Measurements from ENCODE around the gene INSRR. TPM values are rescaled to one million over a fixed set of nuclear protein-coding genes. Genes with fewer than 3 reads are reported as not detected.
A peak's percentile ranks its signal among the peaks of the same experiment; 100 is the strongest.

Gene INSRR
- under 1 TPM; 0.20 to 0.54 (median 0.33) TPM for polyA plus RNA-seq (ENCODE audit: insufficient read length in 10 of 10)
- long read RNA-seq, donor 1, result 0 reads
- long read RNA-seq, donor 2, result 0 reads
- long read RNA-seq, donor 3, result 0 reads
- long read RNA-seq, donor 4, result 0 reads
- long read RNA-seq, donor 5, result 0 reads
- long read RNA-seq, donor 6, result 0 reads
- long read RNA-seq, donor 7, result 0 reads
- long read RNA-seq, donor 8, result 0 reads
- long read RNA-seq, donor 9, result 0 reads

DNA sequence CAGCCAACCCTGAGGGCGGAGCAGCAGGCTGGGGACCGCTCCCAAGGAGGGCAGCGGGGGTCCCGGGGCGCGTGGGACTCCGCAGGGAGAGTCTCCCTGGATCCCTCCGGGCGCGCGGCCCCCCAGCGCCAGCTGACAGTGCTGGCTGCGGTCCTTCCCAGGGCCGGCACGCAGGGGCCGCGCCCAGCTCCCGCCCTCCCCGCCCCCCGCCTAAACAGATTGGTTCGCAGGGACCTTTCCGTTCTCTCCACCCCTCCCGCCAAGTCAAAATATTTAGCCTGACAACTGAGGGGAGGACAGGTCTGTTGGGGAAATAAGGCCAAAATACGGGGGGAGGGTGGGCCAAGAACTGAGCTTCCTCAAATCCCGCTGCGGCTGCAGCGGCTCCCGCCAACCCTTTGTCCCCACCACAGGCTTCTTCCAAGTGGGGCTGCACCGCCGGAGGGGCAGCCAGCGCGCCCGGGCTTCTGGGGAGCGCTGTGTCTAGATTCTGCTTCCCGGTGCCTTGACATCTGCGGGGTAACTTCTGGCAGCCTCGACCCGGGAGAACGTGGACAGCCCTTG is at the start of gene INSRR:
INSRR (minus strand) TSS at position 159 of the 564 bp plus-strand sequence. CDS start 496 bp downstream, outside the sequence.
- DNase-seq, result peak in 2 of 3 donors; percentile 31 to 73

DNA sequence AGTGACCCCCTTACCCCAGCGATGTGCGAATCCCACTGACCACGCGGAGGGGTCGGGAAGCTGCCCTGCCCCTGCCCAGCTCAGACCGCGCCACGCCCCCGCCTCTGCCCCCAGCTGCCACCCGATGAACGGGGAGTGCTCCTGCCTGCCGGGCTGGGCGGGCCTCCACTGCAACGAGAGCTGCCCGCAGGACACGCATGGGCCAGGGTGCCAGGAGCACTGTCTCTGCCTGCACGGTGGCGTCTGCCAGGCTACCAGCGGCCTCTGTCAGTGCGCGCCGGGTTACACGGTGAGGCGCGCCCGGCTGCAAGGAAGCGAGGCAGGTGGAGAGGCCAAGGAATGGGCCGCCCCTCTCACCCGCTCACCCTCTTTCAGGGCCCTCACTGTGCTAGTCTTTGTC is 49.6 kb upstream of the INSRR start:
- DNase-seq, result no peak

DNA sequence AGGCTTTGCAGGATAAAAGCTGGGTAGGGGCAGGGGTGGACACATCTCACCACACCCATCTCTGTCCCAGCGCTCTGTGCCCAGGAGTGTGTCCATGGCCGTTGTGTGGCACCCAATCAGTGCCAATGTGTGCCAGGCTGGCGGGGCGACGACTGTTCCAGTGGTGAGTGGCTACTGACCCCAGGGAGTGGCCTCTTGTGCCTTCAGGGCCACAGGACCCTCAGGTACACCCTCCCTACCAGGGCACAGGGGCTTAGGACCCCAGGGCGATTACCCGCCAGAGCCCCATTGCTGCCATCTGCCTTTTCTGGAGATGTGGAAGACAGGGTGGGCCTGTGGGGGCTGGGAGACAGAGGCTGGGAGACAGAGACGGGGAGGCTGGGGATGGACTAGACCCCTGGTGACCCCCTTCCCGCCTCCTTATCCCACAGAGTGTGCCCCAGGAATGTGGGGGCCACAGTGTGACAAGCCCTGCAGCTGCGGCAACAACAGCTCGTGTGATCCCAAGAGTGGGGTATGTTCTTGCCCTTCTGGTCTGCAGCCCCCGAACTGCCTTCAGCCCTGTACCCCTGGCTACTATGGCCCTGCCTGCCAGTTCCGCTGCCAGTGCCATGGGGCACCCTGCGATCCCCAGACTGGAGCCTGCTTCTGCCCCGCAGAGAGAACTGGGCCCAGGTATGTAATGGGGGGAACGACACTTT is 47.4 kb upstream of the INSRR start:
- no peak for DNase-seq

DNA sequence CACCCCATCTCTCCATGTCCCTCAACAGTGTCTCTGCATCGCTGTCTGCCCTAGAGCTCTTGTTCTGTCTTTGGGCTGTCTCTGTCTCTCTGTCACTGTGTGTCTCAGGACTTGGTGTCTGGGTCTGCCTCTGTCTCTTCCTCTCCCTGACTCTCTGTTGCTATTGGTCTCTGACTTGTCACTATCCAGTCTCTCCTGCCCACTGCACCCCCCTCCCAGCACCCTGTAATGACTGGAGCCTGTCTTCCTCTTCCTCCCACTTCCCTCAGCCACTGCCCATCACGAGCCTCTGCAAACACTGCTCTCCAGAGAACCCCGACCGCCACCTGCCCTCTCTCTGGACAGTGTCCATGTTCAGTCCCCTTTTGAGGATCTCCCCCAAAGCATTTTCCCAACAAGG is 46.7 kb upstream of the INSRR start:
- no peak for DNase-seq

DNA sequence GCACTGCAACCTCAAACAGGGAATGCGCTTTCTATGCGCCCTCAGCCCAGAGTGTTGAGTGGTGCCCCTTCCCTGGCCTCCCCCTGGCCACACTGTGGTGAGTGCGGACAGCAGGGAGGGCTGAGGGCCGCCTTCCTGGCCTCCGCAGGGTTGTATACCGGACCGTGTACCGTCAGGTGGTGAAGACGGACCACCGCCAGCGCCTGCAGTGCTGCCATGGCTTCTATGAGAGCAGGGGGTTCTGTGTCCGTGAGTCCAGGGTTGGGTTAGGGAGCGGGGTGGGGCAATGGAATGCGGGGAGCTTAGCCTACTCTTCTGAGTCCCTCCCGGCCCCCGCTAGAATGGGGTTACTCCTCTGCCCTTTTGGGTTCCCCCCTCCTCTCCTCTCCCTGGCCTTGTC is 46.3 kb upstream of the INSRR start:
- no peak for DNase-seq

DNA sequence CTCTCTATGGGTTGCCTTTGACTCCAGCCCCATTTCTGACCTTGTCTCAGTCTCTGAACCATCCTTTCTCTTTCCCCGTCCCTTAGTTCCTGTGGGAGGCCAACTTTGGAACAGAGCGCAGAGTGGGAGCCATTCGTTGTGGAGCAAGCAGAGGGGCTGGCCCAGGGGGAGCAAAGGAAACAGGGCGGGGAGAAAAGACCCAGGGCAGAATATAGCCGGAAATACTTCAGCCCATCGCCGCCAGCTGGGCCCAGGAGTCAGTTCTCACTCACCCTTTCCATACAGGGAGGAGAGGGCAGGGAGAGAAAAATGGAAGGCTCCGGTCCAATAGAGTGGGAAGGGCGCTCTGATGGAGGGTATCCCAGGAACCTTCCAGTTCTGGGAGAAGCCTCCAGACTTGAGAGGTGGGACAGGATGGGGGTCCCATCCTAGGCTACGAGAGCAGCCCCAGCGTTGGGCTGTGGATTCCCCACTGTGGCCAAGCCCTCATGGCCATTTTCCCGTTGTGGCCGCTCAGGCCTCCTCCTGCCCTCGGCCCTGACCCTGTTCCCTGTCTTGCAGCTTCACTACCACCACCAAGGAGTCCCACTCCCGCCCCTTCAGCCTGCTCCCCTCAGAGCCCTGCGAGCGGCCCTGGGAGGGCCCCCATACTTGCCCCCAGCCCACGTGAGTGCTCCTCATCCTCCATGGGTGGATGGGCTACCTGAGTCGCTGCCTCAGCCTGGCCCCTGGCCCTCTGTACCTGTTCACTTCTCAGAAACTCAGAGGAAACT is 45.5 kb upstream of the INSRR start:
- no peak for DNase-seq

DNA sequence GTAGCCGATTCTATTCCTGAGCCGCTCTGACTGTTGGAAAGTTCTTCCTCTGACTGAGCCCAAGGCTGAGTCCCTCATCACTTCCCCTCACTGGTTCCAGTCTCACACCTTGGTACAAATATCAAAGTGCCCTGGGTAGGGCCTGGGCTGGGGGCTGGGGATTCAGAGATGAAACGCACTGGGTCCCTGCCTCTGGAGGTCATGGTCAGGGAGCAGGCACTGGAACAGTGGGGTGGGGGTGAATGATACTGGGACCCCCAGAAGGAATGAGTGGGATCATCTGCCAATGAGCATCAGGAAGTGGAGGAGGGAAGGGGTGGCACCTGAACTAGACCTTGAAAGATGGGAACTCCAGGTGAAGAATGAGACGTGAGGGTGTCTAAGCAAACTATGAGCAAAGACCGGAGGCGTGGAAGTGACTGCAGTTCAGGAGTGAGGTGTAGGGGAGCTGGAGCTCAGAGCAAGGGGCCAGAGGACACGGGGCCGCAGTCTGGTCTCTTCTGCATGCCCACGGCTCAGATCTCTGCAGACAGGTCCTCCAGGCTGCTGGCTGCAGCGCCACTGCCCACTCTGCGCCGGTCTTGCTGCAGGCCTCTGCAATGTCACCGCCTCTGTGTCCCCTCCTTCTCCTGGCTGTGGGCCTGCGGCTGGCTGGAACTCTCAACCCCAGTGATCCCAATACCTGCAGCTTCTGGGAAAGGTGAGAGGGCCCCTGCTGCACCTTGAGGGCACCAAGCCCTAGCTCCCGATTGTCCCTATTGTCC is 44.6 kb upstream of the INSRR start:
- DNase-seq, result no peak

DNA sequence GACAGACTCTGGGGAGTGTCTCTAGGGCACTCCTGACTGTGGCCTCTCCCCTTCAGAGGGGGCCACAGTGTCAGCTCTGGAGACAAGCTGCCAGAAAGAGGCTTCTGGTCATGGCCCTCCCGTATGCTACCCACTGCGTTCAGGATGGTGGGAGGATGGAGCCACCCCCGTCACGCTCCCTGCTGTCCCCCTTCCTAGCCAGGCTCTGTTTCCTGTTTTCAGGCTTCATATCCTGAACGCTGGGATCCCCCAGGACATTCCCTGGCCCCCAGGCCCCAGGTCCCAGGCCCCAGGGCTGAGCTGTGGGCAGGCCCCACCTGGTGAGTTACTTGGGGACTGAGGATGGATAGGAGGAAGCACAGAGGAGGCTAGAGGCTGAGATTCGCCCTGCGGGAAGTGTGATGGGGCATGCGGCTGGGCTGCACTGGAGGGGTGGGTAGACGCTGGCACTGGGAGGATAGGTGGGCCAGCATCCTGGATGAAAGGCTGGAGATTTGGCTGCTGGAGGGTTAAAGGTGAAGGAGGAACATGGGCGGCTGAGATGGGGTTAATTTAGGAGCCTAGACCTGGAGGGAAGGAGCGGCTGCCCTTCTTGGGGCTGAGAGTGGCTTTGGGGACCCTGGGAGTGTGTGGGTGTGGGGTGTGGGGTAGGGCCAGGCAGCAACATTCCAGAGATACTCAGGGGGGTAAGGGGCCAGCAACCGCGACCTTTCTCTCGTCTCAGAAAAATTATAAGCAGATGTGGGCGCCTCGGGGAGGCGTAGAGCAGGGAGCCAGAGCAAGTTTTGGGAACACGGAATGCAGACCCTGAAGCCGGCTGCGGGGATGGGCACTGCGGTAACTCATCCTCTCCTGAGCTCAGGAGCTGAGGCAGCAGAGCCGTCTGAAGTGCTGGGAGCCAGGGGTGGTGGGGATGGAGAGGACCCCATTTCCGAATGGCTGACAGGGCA is 43.3 kb upstream of the INSRR start:
- DNase-seq, result peak in 1 of 3 donors; percentile 70

DNA sequence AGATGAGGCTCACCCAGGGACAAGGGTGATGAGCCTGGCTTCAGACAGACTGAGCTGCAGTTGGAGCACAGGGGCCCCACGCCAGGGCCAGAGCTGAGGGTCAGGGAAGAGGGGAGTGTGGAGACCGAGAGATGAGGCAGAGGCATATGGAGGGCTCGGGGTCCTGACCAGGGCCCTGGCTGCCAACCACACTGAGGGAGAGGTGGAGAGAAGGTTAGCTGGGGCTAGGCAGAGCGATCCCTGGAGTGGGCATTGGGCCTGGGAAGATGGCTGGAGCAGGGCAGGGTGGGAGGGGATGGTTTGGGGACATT is 42.6 kb upstream of the INSRR start:
- no peak for DNase-seq

DNA sequence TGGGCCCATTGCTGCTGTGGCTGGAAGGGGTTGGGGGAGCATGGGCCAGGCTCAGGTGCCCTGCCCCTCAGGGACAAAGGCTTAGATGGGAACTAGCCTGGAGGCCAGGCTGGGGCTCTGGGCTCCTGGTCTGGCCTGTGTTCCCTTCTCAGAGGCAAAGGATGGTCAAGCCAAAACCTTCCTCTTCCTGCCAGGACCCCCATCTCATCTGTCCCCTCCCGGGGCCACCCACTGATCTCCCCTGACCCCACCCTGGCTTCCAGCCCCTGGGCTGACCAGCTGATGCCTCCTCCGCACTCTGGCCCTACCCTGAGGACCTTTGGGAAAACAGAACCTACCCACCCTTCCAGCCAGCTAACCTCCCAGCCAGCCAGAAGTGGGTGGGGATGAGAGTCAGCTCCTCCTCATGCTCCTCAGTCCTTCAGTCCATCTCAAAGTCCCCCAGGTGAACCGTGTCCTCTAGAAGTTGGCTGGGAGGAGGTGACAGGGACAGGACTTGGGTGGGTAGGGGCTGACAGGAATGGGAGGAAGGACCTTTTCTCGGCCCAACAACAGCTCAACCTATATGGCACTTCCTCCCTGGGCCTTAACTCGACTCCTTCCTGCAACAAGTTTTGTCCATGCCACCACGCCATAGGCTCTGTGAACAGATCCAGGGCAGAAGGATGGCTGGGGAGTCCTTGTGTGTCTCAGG is 42.1 kb upstream of the INSRR start:
- peak in 1 of 3 donors; percentile 47 for DNase-seq

DNA sequence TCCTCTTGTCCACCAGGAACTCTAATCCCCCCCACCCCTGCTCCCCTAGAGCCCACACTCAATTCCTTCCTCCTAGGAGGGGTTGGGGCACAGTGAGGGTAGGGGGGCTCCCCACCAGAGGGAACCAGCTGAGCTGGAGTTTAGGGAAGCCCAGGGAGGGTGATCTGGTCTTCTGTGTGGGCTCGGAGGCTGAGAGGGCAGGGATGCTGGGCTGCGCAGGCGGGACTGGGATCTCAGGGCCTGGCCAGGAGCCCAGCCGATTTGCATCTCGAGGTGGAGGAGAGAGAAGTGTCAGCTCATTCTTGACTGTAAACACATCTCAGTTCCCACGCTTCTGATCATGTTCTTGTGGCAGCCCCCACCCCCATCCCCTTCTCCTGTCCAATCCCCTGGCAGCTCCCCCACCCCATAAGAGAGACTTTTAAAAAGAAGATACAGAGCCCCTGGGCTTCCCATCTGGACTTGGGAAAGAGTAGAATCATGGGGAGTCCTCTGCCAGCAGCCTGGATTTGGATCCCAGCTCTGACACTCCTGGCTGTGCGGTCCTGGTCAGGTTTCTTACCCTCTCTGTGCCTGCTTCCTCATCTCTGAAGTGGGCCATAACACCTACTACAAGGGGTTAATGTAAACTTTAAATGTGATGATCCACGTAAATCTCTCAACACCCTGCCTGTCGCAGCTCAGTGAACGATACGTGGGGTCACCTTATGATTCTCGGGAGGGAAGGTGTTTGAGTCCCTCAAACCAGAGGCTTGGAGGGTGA is 41.2 kb upstream of the INSRR start:
- DNase-seq, result peak in 1 of 3 donors; percentile 79

DNA sequence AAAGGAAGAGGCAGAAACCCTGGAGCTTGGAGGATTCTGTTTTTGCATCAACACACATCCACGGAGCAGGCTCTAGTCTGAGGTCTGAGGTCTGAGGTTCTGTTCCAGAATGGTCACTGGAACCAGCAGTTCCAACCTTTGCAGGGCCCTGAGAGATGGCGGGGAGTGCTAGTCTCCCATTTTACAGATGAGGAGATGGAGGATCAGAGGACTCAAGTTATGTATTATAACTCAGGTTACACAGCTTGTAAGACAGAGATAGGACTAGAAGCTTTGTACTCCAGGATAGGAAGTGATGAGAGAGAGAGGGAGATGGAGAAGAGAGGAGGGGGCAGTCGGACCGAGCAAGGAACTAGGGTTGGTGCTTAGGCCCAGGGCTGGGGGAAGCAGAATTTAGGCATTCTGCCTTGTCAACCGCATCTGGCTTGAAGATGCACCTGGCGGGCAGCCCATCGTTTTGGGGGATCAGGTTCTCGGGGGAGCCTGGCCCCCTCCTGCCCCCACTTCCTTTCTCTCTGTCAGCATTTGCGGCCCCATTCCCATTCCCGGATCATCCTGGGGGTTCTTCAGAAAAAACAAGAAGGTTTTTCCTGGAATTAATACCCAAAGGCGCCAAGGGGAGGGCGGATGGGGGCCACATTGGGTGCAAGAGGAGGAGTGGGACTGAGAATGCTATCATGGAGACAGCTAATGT is 40.2 kb upstream of the INSRR start:
- peak in 1 of 3 donors; percentile 58 for DNase-seq

DNA sequence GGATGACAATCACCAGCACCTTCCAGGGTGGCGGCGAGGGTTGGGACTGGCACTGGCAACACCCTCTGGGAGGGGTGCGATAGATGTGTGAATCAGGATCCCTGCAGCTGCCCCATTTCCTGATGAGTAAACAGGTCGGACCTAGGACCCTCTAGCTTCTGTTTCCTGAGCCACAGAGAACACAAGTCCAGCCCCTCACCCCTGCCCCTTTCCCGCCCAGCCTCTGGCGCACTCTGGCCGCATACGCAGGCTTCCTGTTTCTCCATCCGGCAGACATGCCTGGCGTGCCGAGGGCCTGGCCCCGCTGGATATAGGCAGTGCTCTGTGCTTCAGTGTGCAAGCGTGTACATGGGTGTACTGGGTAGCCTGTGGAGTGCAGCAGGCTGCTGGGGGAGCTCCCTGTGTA is 39.2 kb upstream of the INSRR start:
- DNase-seq, result peak in 2 of 3 donors; percentile 63 to 84

DNA sequence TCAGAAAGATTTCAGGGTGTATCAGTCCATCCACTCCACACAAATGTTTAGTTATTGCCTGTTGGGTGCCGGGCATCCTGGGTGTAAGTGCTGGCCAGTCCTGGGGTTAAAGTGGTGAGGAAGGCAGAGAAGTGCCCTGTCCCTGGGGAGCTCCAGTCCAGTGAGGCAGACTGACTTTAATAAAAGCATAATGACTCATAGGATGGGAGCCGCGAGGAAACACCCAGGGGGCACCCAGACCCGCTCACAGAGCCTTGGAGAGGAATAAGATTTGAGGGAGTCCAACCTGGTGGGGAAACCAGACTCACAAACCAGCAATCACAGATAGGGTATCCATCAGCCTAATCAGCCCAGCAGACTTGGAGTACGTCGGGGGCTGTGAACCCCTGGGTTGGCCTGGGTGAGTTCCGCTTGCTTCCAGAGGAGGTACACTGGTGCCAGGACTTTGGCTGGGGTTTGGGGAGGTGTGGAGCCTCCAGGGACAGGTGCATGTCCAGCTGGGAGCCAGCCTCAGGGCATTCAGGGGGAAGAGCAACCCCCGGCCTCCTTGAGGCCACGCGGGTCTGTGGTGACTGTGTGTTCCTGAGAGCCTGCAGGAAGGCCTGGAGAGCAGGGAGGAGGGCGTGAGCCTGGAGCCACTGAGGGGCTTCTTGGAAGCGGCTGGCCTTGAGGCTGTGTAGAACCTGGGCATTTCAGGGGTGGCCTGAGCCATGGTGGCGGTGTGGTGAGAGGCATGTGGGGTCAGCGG is 38.3 kb upstream of the INSRR start:
- no peak for DNase-seq

DNA sequence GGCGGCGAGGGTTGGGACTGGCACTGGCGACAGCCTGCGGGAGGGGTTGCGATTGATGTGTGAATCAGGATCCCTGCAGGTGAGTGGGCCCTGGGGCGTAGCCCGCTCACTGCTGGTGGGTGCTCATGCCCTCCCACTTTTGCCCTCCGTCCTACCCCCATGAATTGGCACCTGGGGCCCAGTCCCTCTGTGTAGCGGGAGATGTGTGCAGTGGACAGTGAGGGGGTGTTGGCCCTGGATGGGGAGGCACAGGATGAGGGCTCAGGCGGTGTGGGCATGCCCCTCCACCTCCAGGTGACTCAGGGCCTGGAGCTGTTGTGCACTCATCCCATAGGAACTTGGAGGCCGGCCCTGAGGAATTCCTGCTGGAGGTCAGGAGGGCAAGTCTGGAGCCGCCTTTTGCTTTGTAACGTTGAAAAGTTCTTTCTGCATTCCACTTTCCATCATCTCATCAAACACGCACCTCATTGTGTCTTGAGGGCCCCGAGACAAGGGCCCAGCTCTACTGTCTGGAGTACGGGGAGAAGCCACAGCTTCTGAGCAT is 37.6 kb upstream of the INSRR start:
- peak in 1 of 3 donors; percentile 88 for DNase-seq

DNA sequence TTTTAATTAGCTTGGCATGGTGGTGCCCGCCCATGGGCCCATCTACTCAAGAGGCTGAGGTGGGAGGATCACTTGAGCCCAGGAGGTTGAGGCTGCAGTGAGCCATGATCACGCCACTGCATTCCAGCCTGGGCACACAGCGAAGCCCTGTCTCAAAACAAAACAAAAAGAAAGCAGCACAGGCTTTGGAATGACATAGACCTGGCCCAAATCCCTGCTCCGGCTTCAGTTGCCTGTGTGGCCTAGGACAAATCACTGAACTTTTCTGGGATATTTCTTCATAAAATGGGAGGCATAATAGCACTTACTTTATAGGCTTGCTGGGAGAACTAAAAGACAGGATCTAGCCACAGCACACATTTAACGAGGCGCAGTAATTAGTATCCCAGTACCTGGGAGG is 37.0 kb upstream of the INSRR start:
- DNase-seq, result no peak

DNA sequence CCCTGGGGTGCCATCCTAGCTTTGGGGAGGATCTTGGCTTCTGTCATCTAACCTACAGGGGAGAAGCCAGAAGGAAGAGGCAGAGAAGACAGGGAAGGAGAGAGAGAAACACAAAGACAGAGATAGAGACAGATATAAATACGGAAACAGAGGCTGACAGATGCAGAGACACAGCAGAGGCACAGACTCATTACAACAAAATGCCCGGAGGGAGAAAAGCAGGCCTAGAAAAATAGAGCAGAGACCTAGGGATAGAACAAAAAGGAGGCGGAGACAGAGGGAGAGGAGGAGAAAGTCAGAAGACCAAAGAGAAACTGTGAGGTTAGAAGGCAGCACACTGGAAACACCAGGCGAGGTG is 36.5 kb upstream of the INSRR start:
- DNase-seq, result no peak
